ENCODE data around the gene FAM107B.
"Not testable (repeated sequence)": the region's sequence is repeated elsewhere in the genome, so short reads cannot be mapped to it uniquely, and the experiment has no call there.

FAM107B gene

DNA sequence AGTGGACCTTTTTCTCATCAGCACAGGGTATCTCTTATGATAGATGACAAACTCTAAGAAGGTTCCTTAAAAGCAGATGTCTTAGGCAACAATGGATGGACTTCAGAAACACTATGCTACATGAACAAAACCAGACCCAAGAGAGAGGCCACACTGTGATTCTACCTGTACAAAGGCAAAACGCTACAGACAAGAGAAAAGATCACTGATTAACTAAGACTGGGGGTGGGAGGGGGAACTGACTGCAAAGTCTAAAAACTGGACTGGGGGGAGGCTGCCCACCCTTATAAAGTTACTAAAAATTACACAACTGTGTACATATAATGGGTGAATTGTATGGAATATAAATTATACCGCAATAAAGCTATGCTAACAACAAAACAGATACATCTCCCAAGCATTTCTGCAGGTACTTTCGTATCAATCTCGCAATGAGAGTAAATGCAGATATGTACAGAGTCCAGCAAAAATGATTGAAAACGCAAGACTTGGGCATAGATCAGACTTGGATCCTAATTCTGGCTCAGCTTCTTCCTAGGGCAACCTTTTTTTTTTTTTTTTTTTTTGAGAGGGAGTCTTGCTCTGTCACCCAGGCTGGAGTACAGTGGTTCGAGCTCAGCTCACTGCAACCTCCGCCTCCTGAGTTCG lies 179.7 kb downstream of the FAM107B start:
- DNase-seq, result no peak

- DNase-seq, result no peak
These were observed 180.9 kb downstream of the FAM107B start for GRCh38 chr10:14593806-14594205.

DNA sequence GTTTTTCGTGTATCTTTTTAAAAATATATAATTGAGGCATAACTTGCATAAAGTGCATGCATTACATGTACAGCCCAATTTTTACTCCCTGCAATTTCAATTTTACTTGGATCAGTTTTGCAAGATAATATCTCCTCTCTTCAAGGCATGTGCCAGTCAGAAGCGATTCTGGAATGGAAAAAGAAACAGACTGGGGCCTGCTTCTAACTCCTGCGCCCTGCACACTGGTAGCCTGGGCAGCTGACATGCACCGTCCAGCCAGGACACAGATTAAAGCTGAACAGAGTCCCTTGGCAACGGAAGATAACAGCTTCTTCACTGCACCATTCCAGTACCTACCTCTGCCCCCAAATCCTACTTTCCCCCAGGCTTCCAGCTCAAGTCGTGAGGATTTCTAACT lies 182.1 kb downstream of the FAM107B start:
- DNase-seq, result no peak

DNA sequence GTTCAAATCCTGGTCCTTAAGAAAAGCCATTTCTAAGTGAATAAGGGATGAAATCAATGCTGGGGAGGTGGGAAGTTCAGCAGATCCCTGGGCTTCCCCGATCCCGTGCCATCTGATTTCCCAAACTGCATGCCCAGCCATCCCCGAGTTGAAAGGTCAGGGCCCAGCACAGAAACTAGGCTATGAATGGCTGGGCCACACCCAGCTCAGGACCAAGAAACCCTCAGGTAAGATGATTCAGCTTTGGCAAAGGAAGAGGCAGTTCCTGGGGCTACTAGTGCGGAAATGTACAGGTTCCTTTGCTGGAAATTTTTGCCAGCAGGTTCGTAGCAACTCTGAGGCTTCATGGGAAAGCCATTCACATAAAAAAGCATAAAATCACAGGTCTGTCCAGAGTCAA lies 182.7 kb downstream of the FAM107B start:
- DNase-seq, result no peak

GRCh38 chr10:14588938-14589294 lies 185.8 kb downstream of the FAM107B start:
- DNase-seq, result not testable (repeated sequence)

- no peak for DNase-seq
These were observed 186.4 kb downstream of the FAM107B start for GRCh38 chr10:14588084-14588937.

- no peak for DNase-seq
These were observed 187.1 kb downstream of the FAM107B start for GRCh38 chr10:14587540-14588083.

GRCh38 chr10:14586901-14587300 lies 187.8 kb downstream of the FAM107B start:
- DNase-seq, result no peak

DNA sequence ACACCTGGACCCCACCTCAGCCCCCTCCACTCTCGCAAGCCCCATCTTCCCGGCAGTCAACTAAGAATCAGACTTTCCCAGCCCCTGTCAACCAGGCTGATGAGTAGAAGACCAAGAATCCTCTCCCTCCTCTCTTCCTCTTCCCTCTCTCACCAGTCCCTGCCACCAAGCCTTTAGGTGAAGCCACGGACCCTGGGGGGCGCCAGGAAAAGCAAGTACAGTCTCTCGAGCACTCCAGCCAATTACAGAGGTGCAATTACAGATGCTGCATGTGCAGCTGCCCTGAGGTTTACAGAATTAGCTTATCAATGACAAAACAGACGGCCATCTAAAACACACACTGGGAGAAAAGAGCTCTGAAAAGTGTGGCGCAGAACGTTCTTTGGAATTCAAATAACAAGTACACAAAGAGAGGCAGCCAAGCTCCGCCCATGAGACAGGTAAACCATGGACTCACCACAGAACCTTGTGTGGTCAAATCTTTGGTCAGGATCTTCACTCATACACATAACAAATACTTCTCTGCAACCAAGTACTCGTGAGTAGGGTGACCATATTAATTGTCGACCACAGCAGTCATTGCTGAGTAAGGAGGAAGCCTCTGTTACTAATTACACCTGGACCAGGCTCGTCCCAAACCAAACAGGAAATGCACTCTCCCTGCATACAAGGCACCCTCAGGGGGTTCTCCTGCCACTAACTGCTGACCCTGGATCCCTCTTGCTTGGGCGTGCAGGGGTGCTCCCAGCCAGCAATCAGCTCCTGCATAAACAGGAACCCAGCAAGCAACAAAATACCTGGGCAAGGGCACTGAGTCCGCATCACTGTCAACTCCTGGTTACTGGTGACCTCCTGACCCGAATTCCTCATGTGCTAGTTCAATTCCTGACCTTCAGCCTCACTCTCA lies 189.2 kb downstream of the FAM107B start:
- no peak for DNase-seq

GRCh38 chr10:14584661-14585060 lies 190.0 kb downstream of the FAM107B start:
- no peak for DNase-seq

DNA sequence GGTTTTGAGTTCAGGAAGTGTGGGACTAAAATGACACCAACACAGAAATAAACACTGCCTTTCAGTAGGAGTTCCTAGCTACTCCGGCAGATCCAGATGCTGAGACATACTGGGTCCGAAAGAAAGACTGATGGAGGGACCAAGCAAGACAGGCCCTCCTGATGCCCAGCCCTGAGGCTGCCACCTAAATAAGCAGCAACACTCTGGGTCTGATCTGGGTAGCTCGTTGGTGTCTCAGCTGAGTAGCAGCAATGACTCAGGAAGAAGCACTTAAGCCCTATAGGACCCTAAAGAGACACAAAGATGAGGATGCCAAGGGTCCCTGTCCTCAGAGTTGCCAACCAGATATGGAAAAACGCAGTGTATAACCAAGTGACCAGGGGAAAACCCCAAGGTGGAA lies 190.7 kb downstream of the FAM107B start:
- no peak for DNase-seq

DNA sequence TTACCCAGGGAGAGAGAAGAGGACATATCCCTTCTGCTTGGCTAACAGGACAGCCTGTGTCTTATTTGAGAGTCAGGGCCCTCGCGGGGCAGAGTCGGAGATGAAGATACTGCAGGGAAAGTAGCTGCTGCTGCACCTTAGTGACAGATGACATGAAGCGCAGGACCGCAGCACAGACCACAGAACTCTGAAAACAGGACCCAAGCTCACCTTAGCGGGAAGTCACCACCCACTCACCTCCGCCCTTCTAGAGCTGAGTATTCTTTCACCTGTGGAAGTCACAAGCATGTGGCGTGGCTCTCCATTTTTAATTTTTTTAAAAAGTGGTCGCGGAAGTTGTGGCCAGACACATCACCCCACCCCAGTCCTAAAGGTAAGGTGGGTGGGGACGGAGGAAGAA lies 191.4 kb downstream of the FAM107B start:
- DNase-seq, result no peak

- no peak for DNase-seq
These were observed 193.0 kb downstream of the FAM107B start for GRCh38 chr10:14581553-14582321.

GRCh38 chr10:14580671-14581332 lies 193.9 kb downstream of the FAM107B start:
- no peak for DNase-seq

DNA sequence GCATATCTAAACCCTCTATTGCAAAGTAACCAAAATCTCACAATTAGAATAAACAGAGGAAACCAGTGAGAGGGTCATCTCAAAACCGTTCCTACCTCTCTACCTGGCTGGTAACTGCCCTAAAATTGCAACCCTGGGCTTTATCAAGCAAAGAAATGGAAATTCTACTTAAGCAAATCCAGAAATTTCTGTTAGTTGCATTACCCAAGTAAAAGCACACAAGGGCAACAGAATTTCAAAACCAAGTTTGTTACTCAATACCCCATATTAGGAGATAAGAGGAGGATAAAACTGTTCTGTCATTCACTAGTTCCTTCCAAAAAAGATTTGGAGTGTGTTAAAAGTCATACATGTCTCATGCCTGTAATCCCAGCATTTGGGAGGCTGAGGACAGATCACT lies 195.3 kb downstream of the FAM107B start:
- DNase-seq, result no peak

DNA sequence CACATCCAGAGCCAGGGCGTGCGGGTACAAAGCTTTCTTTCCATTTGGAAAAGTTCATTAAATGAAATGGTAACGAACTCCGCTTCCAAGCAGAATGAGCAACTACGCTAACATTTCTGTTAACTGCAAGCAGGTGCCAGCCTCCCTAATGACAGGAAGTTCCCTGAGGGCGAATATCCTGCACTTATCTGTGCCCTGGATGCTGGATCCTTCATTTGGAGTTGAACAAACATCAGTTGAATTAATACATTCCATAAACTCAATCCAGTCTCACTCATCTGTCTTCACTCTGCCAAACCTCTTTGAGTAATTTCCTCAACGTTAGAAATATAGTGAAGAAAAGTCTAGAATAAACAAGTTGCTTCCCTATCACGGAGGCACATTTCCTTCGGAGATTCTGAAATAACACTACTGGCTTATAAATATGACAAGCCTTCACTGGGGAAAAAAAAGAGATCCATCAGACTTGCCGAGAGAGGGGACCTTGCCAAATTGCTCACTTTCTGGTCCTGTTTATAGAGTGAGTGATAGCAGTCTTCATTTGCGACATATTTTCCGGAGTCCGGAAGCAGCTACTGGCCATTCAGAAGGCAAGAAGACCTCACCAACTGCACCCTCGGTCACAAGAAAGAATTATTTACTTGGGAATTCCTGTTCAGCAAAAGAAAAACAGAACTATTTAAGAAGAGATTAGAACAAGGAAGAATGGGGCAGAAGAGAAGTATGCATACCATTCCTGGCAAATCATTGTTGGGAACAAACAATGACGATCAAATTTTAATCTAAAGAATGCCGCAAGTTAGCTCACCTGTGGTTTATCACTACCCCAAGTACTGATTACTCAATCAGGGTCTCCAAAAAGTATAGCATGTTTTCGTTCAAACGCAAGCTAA lies 196.4 kb downstream of the FAM107B start:
- no peak for DNase-seq

DNA sequence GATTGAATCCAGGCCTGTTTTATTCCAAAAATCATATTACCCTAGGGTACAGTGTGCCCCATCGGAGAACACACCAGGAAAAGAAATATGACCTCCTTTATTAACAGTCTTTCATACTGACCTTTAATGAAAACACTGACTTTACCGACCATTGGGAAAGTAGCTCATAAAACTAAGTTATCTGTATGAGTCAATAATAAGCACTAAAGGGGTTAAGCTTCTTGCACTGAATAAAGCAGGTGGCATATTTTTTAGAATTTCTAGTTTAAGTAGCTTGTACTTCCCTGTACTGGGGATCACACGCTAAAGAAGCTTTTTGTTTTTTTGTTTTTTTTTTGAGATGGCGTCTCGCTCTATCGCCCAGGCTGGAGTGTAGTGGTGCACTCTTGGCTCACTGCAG lies 199.8 kb downstream of the FAM107B start:
- no peak for DNase-seq

DNA sequence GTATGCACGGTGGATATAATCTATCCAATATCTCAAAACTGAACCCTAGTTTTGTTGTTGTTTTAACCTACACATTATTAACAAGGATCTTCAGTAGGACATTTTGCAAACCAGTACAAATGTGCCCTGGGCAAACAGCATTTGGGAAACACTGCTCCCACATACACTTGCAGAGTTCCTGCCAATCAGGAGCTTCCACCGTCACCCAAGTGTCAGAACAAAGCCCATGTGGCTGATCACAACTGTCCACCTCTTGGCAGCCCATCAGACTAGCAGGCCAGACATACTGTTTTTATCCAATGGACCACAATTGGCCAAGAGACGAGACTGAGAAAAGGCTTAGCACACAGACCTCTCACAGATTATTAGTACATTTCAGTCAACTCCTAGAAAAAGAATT lies 200.4 kb downstream of the FAM107B start:
- no peak for DNase-seq

DNA sequence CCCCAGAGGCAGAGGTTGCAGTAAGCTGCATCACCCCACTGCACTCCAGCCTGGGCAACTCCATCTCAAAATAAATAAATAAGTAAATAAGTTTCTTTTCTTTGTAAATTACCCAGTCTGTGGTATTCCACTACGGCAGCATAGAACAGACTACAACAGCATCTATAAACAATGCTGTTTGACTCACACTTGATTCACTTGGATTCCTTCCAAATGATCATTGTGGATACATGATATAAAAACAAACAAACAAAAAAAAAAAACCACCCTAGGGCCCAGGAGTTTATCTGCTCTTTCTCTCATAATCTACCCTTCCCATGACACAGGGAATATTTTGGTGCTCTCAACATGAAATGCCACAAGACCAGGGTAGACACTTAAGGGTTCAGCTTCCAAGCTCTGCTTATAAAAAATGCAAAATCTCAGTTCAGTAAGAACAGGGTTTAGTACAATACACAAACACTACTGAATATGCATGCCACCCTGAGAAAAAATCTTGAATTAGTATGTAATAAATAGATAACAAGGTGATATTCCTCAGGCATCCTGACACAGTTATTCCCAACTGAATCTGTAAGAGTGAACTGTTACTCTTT lies 200.9 kb downstream of the FAM107B start:
- no peak for DNase-seq

DNA sequence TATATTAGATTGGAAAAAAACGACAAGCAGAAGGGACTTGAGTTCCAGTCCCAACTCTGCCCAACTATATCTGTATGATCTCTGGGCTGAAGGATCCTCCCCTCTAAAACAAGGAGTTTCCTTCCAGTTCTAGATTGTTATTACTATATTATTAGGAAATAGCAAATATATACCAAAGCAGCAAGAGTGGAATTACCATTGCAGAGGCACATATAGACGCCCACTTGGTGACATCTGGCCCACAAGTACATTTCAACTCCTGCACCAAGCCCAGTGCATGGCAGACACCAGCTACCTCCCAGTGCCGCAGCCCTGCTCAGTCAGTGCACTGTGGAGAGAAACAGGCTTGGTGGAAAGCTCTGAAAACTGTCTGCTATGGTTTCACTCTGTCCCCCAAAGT lies 201.9 kb downstream of the FAM107B start:
- no peak for DNase-seq
